Kidney epithelial cell (primary cell): ENCODE data around the gene BRAT1. TPM values are rescaled to one million over a fixed set of nuclear protein-coding genes. Genes with fewer than 3 reads are reported as not detected.
"Not testable (repeated sequence)": the region's sequence is repeated elsewhere in the genome, so short reads cannot be mapped to it uniquely, and the experiment has no call there.

Source experiments
- DNase-seq: peaks from one replicate; pipeline ENCODE4 v3.0.0-alpha.2; 2010; ENCODE audit warnings: low read depth
- H3K27me3 ChIP-seq: 2 replicates; pipeline ENCODE4 v1.6.0; 2011; ENCODE audit warnings: low read length; ENCODE audit not compliant: control insufficient read depth, insufficient read depth
- H3K36me3 ChIP-seq: 2 replicates; pipeline ENCODE4 v1.5.1; 2011; ENCODE audit warnings: low read length; ENCODE audit not compliant: control insufficient read depth, insufficient read depth
- H3K4me3 ChIP-seq: 2 replicates; pipeline ENCODE4 v1.5.1; 2011; ENCODE audit warnings: low read depth, mild to moderate bottlenecking, control low read depth, low read length
- total RNA-seq: library from RNA; depleted of rRNA; stranded (reverse); fragments of >200 nt; gene quantifications from 2 replicates; pipeline ENCODE4 v1.2.3, GENCODE V29; 2015
- TF ChIP-seq, protein P1 (sequence below): IDR thresholded peaks from 2 replicates; pipeline ENCODE4 v1.5.1; 2011; ENCODE audit warnings: mild to moderate bottlenecking, moderate library complexity, low read length, control low read depth, inconsistent platforms; ENCODE audit not compliant: insufficient read depth, poor library complexity, severe bottlenecking

BRAT1 gene
- total RNA-seq, 1 donor from 2014 or later = 40.1 TPM

DNA sequence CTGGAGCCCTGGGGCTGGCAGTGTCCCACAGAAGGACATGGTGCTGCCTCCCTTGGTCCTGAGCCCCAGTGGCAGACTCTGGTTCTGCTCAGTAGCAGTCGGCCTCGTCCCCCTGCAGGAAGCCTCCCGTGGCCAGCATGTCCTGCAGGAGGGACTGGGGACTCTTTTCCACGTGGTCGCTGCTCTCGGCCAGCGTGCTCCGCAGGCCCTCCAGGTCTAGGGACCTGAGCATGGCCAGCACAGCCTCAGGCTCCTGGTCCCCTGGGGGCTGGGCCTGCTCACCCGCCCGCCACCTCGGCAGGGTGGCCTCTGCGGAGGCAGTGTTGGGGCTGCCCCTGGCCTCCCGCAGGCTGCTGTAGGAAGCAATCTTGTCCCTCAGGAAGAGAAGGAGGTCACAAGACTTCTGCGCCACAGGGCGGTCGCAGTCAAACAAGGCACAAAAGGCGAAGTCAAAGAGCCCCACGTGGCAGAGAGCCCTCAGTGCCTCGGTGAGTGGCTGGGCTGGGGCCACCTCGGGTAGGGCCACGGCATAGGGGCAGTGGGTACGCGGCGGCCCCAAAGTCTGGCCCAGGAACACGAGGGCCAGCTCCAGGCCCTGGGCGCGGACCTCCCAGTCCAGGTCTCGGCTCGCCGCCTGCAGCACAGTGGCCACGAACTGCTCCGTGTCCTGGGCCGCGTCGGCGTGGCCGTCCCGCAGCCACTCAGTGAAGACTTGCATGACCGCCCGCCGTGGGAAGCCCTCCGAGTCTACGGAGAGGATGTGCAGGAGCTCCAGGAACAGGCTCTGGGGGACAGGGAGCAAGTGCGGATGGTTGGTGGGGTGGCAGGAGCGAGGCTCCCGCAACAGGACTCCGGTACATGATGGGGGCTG is 17.1 kb downstream of the BRAT1 start:
- Histone ChIP-seq H3K27me3 (no peaks in the 10 kb centered on the region), H3K4me3 (no peak overlapping the region), H3K36me3 (no peaks in the 10 kb centered on the region)
- TF ChIP-seq, protein P1, sequence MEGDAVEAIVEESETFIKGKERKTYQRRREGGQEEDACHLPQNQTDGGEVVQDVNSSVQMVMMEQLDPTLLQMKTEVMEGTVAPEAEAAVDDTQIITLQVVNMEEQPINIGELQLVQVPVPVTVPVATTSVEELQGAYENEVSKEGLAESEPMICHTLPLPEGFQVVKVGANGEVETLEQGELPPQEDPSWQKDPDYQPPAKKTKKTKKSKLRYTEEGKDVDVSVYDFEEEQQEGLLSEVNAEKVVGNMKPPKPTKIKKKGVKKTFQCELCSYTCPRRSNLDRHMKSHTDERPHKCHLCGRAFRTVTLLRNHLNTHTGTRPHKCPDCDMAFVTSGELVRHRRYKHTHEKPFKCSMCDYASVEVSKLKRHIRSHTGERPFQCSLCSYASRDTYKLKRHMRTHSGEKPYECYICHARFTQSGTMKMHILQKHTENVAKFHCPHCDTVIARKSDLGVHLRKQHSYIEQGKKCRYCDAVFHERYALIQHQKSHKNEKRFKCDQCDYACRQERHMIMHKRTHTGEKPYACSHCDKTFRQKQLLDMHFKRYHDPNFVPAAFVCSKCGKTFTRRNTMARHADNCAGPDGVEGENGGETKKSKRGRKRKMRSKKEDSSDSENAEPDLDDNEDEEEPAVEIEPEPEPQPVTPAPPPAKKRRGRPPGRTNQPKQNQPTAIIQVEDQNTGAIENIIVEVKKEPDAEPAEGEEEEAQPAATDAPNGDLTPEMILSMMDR = no peak
- no peak for DNase-seq

DNA sequence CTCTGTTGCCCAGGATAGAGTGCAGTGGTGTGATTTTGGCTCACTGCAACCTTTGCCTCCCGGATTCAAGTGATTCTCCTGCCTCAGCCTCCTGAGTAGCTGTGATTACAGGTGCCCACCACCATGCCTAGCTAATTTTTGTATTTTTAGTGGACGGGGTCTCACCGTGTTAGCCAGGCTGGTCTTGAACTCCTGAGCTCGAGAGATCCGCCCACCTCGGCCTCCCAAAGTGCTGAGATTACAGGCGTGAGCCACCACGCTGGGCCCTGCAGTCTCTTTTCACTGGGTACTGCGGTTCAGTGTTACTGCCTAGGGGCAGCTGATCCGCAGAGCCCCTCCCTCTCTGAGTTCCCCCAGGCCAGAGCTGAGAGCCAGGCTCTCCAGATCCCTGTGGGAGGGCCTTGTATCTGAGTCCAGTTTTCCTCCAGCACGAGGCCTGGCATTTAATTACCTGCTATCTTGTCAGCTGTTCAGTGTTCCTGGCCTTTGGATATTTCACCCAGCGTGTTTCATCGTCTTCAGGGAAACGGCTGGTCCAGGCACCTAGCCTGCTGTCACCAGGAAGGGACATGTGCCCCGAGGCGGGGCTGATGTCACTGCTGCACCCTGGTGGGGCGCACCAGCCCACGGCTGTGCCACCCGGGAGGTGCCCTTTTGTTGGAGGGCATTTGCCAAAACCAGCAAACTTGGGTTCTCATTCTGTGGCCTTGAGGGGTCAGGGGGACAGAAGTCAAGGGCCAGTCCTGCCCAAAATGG is 19.3 kb downstream of the BRAT1 start:
- not testable (repeated sequence) for H3K36me3 ChIP-seq, H3K4me3 ChIP-seq, H3K27me3 ChIP-seq, DNase-seq

DNA sequence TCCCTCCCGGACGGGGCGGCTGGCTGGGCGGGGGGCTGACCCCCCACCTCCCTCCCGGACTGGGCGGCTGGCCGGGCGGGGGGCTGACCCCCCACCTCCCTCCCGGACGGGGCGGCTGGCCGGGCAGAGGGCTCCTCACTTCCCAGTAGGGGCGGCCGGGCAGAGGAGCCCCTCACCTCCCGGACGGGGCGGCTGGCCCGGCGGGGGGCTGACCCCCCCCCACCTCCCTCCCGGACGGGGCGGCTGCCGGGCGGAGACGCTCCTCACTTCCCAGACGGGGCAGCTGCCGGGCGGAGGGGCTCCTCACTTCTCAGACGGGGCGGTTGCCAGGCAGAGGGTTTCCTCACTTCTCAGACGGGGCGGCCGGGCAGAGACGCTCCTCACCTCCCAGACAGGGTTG is 21.1 kb downstream of the BRAT1 start:
- not testable (repeated sequence) for DNase-seq, H3K36me3 ChIP-seq, H3K27me3 ChIP-seq, H3K4me3 ChIP-seq

DNA sequence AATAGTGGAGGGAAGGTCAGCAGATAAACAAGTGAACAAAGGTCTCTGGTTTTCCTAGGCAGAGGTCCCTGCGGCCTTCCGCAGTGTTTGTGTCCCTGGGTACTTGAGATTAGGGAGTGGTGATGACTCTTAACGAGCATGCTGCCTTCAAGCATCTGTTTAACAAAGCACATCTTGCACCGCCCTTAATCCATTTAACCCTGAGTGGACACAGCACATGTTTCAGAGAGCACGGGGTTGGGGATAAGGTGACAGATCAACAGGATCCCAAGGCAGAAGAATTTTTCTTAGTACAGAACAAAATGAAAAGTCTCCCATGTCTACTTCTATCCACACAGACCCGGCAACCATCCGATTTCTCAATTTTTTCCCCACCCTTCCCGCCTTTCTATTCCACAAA is 21.8 kb downstream of the BRAT1 start:
- not testable (repeated sequence) for H3K4me3 ChIP-seq, H3K27me3 ChIP-seq, H3K36me3 ChIP-seq, DNase-seq

DNA sequence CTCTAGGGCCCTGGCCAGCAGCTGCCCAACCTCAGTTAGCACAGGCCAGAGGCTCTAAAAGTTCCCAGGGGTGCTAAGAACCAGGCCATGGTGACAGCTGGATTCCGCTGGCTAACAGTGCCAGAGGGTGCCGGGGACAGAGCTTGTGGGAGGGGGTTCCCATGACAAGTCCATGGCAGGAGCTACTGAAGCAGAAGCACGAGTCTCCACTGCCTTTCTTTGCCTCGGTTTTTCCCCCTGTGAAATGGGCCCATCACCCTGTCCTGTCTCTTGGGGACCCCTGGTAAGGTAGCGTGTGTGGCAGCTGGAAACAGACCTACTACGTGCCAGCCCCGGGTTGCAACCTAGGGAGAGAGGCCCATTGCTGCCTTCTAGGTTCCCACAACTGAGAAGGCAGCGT is 22.5 kb downstream of the BRAT1 start:
- not testable (repeated sequence) for DNase-seq, H3K36me3 ChIP-seq, H3K27me3 ChIP-seq, H3K4me3 ChIP-seq

DNA sequence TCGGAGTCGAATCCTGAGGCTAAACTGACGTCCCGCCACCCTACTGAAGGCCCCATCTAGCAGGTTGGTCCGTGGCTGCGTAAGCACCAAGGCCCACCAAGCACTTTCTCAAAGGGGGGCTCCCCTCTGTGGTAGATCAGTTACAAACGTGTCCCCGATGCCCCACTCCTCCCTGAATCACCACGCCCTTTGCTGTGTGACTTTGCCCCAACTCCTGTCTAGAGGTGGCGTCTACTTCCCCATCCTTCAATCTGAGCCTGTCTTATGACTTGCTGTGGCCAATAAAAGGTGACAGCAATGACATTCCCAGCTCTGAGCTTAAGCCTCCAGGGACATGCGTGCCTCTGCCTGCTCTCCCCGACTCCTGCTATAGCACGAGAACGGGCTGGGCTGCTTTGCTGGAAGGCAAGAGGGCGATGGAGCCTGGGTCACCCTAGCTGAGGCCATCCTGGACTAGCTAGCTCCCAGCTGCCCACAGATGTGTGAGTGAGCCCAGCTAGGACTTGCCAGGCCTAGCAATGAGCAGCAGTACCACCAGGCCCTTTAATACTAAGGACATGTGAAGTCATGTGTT is 23.0 kb downstream of the BRAT1 start:
- not testable (repeated sequence) for DNase-seq, H3K27me3 ChIP-seq, H3K36me3 ChIP-seq, H3K4me3 ChIP-seq

DNA sequence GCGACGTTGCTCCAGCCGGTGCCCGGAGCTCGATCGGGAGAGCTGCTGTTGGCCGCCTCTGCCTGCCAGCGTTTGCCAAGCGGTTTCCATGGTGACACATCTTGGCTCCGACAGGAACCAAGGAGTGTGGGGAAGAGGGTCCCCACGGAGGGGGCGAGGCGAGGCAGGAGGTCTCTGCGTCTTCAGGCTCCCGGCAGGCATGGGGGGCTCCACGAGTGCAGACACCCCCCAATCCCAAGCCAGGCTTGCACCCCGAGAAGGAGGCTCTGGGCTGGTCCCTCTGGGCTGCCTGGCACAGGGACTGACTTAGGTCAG is 23.6 kb downstream of the BRAT1 start:
- not testable (repeated sequence) for H3K36me3 ChIP-seq, H3K27me3 ChIP-seq, H3K4me3 ChIP-seq, DNase-seq

DNA sequence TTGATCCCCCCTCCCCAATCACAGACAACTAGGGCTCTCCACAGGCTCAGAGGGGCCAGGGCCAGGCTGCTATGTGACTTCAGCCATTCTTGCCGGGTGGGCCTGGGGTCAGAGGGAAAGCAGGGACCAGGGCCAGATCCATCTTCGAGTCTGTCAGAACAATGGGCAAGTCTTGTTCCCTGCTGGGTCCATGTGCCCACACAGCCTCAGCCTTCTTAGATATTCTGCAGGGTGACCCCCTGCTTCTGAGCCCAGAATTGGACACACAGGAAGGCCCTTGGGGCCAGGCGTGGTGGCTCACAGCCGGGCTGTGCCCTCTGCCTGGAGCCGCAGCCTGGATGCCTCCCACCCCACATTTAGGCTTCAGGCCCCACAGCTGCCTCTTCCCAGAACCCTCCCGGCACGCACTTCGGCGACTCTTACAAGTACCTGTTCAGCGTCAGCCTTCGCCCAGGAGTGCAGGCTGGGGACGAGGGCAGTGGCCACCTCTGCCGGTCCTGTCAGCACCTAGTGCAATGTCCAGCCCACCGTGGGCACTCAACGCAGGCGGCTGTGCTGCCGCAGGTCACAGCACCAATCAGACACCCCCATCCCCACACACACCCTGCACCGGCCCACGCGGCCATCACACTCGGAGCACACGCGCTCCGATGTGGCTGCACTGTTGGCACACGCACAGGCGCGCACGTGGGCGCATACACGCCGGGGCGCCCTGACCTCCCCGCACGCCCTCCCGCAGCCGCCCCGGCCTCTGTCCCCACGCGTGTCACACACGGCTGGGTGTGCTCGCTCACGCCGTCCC is 24.1 kb downstream of the BRAT1 start:
- not testable (repeated sequence) for DNase-seq

More for the DNA sequence above, 24.1 kb downstream of the BRAT1 start:
- H3K4me3 ChIP-seq, H3K36me3 ChIP-seq, H3K27me3 ChIP-seq: not testable (repeated sequence)
